HPDE6-E6E7 (cell line): Measurements from ENCODE around the gene SLC30A1.

Experiments
- DNase-seq: peaks from one replicate; pipeline ENCODE4 v3.0.0; 2011; ENCODE audit warnings: missing footprints; ENCODE audit errors: extremely low spot score

The SLC30A1 gene

DNA sequence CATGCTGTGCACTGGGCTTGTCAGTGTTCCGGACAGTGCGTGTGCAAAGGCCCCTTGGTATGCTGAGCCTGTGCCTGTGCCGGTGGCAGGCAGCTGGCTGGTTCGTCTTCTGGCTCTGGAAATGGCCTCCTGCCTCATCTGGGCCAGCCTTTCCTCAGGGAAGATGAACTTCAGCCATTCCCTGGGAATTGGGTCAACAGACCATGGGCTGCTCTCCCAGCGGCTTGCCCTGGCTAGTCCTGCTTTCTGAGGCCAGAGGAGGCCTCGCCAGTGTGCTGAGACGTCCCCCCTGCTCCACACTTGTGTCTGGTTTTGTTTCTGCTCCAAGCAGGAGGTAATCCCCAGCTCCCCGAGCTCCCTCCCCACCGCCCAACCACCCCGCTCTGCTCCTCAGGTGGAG, 54.4 kb downstream of the SLC30A1 start:
- DNase-seq, result no peak

GRCh38 chr1:211522804-211523203, 56.2 kb downstream of the SLC30A1 start:
- DNase-seq, result no peak
